ENCODE measurements around the gene FHIT.
"Not testable (repeated sequence)": the region's sequence is repeated elsewhere in the genome, so short reads cannot be mapped to it uniquely, and the experiment has no call there.

Gene FHIT

GRCh38 chr3:60696428-60697125, 554.7 kb downstream of the FHIT start:
- DNase-seq, result no peak

GRCh38 chr3:60675424-60675823, 575.8 kb downstream of the FHIT start:
- DNase-seq, result no peak

GRCh38 chr3:60674870-60675269, 576.4 kb downstream of the FHIT start:
- no peak for DNase-seq

GRCh38 chr3:60673123-60673522, 578.1 kb downstream of the FHIT start:
- no peak for DNase-seq

GRCh38 chr3:60672337-60672736, 578.9 kb downstream of the FHIT start:
- DNase-seq, result not testable (repeated sequence)

- DNase-seq, result no peak
These were observed 581.6 kb downstream of the FHIT start for GRCh38 chr3:60669636-60670035.

- no peak for DNase-seq
These were observed 591.2 kb downstream of the FHIT start for GRCh38 chr3:60660026-60660425.

GRCh38 chr3:60659098-60659497, 592.2 kb downstream of the FHIT start:
- no peak for DNase-seq

- no peak for DNase-seq
These were observed 593.3 kb downstream of the FHIT start for GRCh38 chr3:60657972-60658371.

- DNase-seq, result no peak
These were observed 598.4 kb downstream of the FHIT start for GRCh38 chr3:60652829-60653228.

- DNase-seq, result no peak
These were observed 599.5 kb downstream of the FHIT start for GRCh38 chr3:60651799-60652198.

GRCh38 chr3:60650171-60650570, 601.1 kb downstream of the FHIT start:
- DNase-seq, result no peak

- DNase-seq, result no peak
These were observed 605.5 kb downstream of the FHIT start for GRCh38 chr3:60645801-60646200.

- DNase-seq, result no peak
These were observed 607.4 kb downstream of the FHIT start for GRCh38 chr3:60643831-60644230.

- no peak for DNase-seq
These were observed 609.9 kb downstream of the FHIT start for GRCh38 chr3:60641354-60641753.

- DNase-seq, result no peak
These were observed 614.4 kb downstream of the FHIT start for GRCh38 chr3:60636846-60637245.

GRCh38 chr3:60633644-60634043, 617.6 kb downstream of the FHIT start:
- DNase-seq, result no peak

- DNase-seq, result no peak
These were observed 619.7 kb downstream of the FHIT start for GRCh38 chr3:60631509-60631908.

GRCh38 chr3:60630953-60631352, 620.3 kb downstream of the FHIT start:
- no peak for DNase-seq

GRCh38 chr3:60629816-60630215, 621.4 kb downstream of the FHIT start:
- no peak for DNase-seq

- no peak for DNase-seq
These were observed 628.9 kb downstream of the FHIT start for GRCh38 chr3:60622349-60622748.

- no peak for DNase-seq
These were observed 634.1 kb downstream of the FHIT start for GRCh38 chr3:60617188-60617587.

GRCh38 chr3:60613769-60614303, 637.4 kb downstream of the FHIT start:
- DNase-seq, result no peak

GRCh38 chr3:60610441-60611112, 640.7 kb downstream of the FHIT start:
- DNase-seq, result no peak

- no peak for DNase-seq
These were observed 641.8 kb downstream of the FHIT start for GRCh38 chr3:60609446-60609845.
